Measurements from ENCODE around the gene PARL. TPM values are rescaled to one million over a fixed set of nuclear protein-coding genes. Genes with fewer than 3 reads are reported as not detected.
A peak's percentile ranks its signal among the peaks of the same experiment; 100 is the strongest.

Gene PARL
- total and polyA plus RNA-seq, 2 experiments from 2014 or later: 44.6 to 99.9 TPM

DNA sequence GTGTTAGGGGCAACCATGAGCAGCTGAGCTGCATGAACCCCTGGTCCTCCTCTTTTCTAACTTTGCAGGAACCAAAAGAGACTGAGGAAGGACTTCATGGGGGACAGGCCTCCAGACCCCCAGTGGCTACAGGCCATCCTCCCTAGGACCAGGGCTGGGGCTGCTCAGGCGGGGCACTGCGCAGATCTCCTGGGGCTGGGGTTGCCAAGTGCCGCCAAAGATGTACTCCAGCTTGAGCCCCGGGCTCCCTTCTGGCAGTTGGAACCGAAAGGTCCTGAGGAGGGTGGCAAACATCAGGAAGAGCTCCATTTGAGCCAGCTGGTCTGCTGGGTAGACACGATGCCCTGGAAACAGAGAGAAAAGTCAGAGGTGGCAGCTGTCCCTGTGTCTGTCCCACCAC, 11.1 kb upstream of the PARL start:
- H3K4me3 ChIP-seq: no peak overlapping the region
- no peak for DNase-seq (ENCODE audit: low read depth in 1 of 2, low spot score in 1 of 2)
- H3K27me3 ChIP-seq: peaks cover 10% of the 10 kb centered on the region
- H3K36me3 ChIP-seq: no peaks in the 10 kb centered on the region
- TF ChIP-seq, protein P1, sequence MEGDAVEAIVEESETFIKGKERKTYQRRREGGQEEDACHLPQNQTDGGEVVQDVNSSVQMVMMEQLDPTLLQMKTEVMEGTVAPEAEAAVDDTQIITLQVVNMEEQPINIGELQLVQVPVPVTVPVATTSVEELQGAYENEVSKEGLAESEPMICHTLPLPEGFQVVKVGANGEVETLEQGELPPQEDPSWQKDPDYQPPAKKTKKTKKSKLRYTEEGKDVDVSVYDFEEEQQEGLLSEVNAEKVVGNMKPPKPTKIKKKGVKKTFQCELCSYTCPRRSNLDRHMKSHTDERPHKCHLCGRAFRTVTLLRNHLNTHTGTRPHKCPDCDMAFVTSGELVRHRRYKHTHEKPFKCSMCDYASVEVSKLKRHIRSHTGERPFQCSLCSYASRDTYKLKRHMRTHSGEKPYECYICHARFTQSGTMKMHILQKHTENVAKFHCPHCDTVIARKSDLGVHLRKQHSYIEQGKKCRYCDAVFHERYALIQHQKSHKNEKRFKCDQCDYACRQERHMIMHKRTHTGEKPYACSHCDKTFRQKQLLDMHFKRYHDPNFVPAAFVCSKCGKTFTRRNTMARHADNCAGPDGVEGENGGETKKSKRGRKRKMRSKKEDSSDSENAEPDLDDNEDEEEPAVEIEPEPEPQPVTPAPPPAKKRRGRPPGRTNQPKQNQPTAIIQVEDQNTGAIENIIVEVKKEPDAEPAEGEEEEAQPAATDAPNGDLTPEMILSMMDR (IDR thresholded peaks at IDR 0.05; ENCODE audit: low read depth, low read length): no peak
- H3K9me3 ChIP-seq (ENCODE audit: low read depth): no peaks in the 10 kb centered on the region
- H3K4me1 ChIP-seq (ENCODE audit: low read depth): no peaks in the 10 kb centered on the region
- H3K27ac ChIP-seq: no peak overlapping the region

GRCh38 chr3:183895296-183895695, 10.6 kb upstream of the PARL start:
- Histone ChIP-seq H3K27ac (no peak overlapping the region), H3K27me3 (peaks cover 11% of the 10 kb centered on the region), H3K4me1 (ENCODE audit: low read depth) (no peaks in the 10 kb centered on the region), H3K36me3 (no peaks in the 10 kb centered on the region), H3K9me3 (ENCODE audit: low read depth) (no peaks in the 10 kb centered on the region), H3K4me3 (no peak overlapping the region)
- TF ChIP-seq, protein P1 (IDR thresholded peaks at IDR 0.05; ENCODE audit: low read depth, low read length): peak; percentile 82
- DNase-seq (ENCODE audit: low read depth in 1 of 2, low spot score in 1 of 2): peak; percentile 65 to 74

GRCh38 chr3:183892610-183893214, 8.0 kb upstream of the PARL start:
- DNase-seq (ENCODE audit: low read depth in 1 of 2, low spot score in 1 of 2): no peak
- H3K4me1 ChIP-seq (ENCODE audit: low read depth): no peaks in the 10 kb centered on the region
- no peaks in the 10 kb centered on the region for H3K9me3 ChIP-seq (ENCODE audit: low read depth)

GRCh38 chr3:183885766-183886165, 1.1 kb upstream of the PARL start:
- H3K27me3 ChIP-seq: peaks cover 19% of the 10 kb centered on the region
- DNase-seq (ENCODE audit: low read depth in 1 of 2, low spot score in 1 of 2): no peak
- H3K9me3 ChIP-seq (ENCODE audit: low read depth): no peaks in the 10 kb centered on the region

More at GRCh38 chr3:183892610-183893214, 8.0 kb upstream of the PARL start:
- Histone ChIP-seq H3K27me3 (peaks cover 25% of the 10 kb centered on the region), H3K4me3 (no peak overlapping the region), H3K27ac (no peak overlapping the region), H3K36me3 (no peaks in the 10 kb centered on the region)
- TF ChIP-seq, protein P1 (IDR thresholded peaks at IDR 0.05; ENCODE audit: low read depth, low read length): no peak

DNA sequence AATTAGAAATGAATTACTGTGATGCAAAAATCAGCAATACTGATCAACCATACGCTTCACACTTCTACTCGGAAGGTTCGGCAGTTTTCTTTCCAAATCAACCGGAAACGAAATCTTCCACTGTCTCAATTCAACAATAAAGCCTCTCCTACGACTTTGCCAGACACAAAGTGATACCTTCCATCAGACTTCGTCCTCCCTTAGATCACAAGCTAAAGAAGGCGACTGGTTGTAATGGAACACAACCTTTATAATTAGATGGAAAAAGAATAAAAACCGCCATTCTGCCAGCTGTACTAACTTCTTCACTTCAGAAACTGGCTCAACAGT, 618 bp downstream of the PARL start:
- TF ChIP-seq, protein P1 (IDR thresholded peaks at IDR 0.05; ENCODE audit: low read depth, low read length): no peak
- peaks cover 19% of the 10 kb centered on the region for H3K27me3 ChIP-seq
- peaks cover 12% of the 10 kb centered on the region for H3K4me1 ChIP-seq (ENCODE audit: low read depth)
- DNase-seq (ENCODE audit: low read depth in 1 of 2, low spot score in 1 of 2): no peak
- no peaks in the 10 kb centered on the region for H3K36me3 ChIP-seq
- peak overlapping the region; percentile 54 for H3K27ac ChIP-seq
- peak overlapping the region; percentile 80 for H3K4me3 ChIP-seq
- no peaks in the 10 kb centered on the region for H3K9me3 ChIP-seq (ENCODE audit: low read depth)

More at GRCh38 chr3:183885766-183886165, 1.1 kb upstream of the PARL start:
- no peak overlapping the region for H3K27ac ChIP-seq
- H3K4me1 ChIP-seq (ENCODE audit: low read depth): peaks cover 12% of the 10 kb centered on the region
- no peak overlapping the region for H3K4me3 ChIP-seq
- TF ChIP-seq, protein P1 (IDR thresholded peaks at IDR 0.05; ENCODE audit: low read depth, low read length): no peak
- no peaks in the 10 kb centered on the region for H3K36me3 ChIP-seq
